ENCODE measurements around the gene CDR2L. TPM values are rescaled to one million over a fixed set of nuclear protein-coding genes. Genes with fewer than 3 reads are reported as not detected.

Gene CDR2L
- total and polyA plus RNA-seq, 4 donors = 8.5 to 19.0 (median 11.2) TPM

- Histone ChIP-seq H3K27me3 (ENCODE audit: control insufficient read depth in 3 of 3, insufficient read depth in 3 of 3, low read length in 2 of 3) (no peaks in the 10 kb centered on the region), H3K27ac (ENCODE audit: low read depth in 1 of 2, low read length in 1 of 2) (no peak overlapping the region), H3K9ac (ENCODE audit: insufficient read depth in 1 of 2, low read length in 2 of 2) (no peak overlapping the region), H3K4me1 (ENCODE audit: control insufficient read depth in 5 of 5, insufficient read depth in 5 of 5, low read length in 5 of 5) (peaks cover 0 to 3% (median 0%) of the 10 kb centered on the region in 5 donors), H3K9me3 (ENCODE audit: control insufficient read depth in 4 of 4, insufficient read depth in 3 of 4, low read length in 3 of 4) (no peaks in the 10 kb centered on the region), H3K4me3 (no peak overlapping the region), H3K36me3 (ENCODE audit: control insufficient read depth in 4 of 4, insufficient read depth in 4 of 4, low read length in 4 of 4) (peaks cover 0 to 6% (median 0%) of the 10 kb centered on the region in 4 donors)
- no peak for TF ChIP-seq CTCF (IDR thresholded peaks at IDR 0.05; ENCODE audit: control extremely low read depth, extremely low read depth)
- no peak for ATAC-seq (ENCODE audit: insufficient read depth, low FRiP score)
- DNase-seq = no peak
- 73 to 82% methylated on average over 14 of the region's 14 CpGs for WGBS, 2 donors
Measured at GRCh38 chr17:74959826-74960515, 27.5 kb upstream of the CDR2L start.

- whole genome bisulfite sequencing, 2 donors = 44% methylated on average over 19 of the region's 19 CpGs
- Histone ChIP-seq H3K9ac (ENCODE audit: insufficient read depth in 1 of 2, low read length in 2 of 2) (no peak overlapping the region), H3K27me3 (ENCODE audit: control insufficient read depth in 3 of 3, insufficient read depth in 3 of 3, low read length in 2 of 3) (no peaks in the 10 kb centered on the region), H3K27ac (ENCODE audit: low read depth in 1 of 2, low read length in 1 of 2) (no peak overlapping the region), H3K4me1 (ENCODE audit: control insufficient read depth in 5 of 5, insufficient read depth in 5 of 5, low read length in 5 of 5) (peaks cover 0 to 3% (median 0%) of the 10 kb centered on the region in 5 donors), H3K4me3 (no peak overlapping the region), H3K9me3 (ENCODE audit: control insufficient read depth in 4 of 4, insufficient read depth in 3 of 4, low read length in 3 of 4) (no peaks in the 10 kb centered on the region), H3K36me3 (ENCODE audit: control insufficient read depth in 4 of 4, insufficient read depth in 4 of 4, low read length in 4 of 4) (peaks cover 0 to 6% (median 0%) of the 10 kb centered on the region in 4 donors)
- ATAC-seq (ENCODE audit: insufficient read depth, low FRiP score) (no peak), DNase-seq (peak; percentile 31 to 69 (median 65))
- no peak for TF ChIP-seq CTCF (IDR thresholded peaks at IDR 0.05; ENCODE audit: control extremely low read depth, extremely low read depth)
Measured at GRCh38 chr17:74960570-74961342, 26.7 kb upstream of the CDR2L start.

GRCh38 chr17:74961657-74962350 lies 25.6 kb upstream of the CDR2L start:
- peak; percentile 63 for TF ChIP-seq CTCF (IDR thresholded peaks at IDR 0.05; ENCODE audit: control extremely low read depth, extremely low read depth)
- H3K4me3 ChIP-seq = no peak overlapping the region
- no peak overlapping the region for H3K9ac ChIP-seq (ENCODE audit: insufficient read depth in 1 of 2, low read length in 2 of 2)
- no peaks in the 10 kb centered on the region for H3K9me3 ChIP-seq (ENCODE audit: control insufficient read depth in 4 of 4, insufficient read depth in 3 of 4, low read length in 3 of 4)
- H3K36me3 ChIP-seq (ENCODE audit: control insufficient read depth in 4 of 4, insufficient read depth in 4 of 4, low read length in 4 of 4) = peaks cover 0 to 6% (median 0%) of the 10 kb centered on the region in 4 donors
- ATAC-seq (ENCODE audit: insufficient read depth, low FRiP score) (peak; percentile 74), DNase-seq (peak; percentile 88 to 91 (median 89))
- no peaks in the 10 kb centered on the region for H3K27me3 ChIP-seq (ENCODE audit: control insufficient read depth in 3 of 3, insufficient read depth in 3 of 3, low read length in 2 of 3)
- H3K4me1 ChIP-seq (ENCODE audit: control insufficient read depth in 5 of 5, insufficient read depth in 5 of 5, low read length in 5 of 5) = peaks cover 0 to 3% (median 0%) of the 10 kb centered on the region in 5 donors
- H3K27ac ChIP-seq (ENCODE audit: low read depth in 1 of 2, low read length in 1 of 2) = no peak overlapping the region
- WGBS, 2 donors = 47% methylated on average over 23 of the region's 23 CpGs

Data from lung (tissue), 12 donors.